DMS114 treated with DMSO at 0.1 percent for 48 hours (cell line): ENCODE data around the gene MARCHF3.
"Not testable (repeated sequence)": the region's sequence is repeated elsewhere in the genome, so short reads cannot be mapped to it uniquely, and the experiment has no call there.

Experiments used
- DNase-seq: peaks from one replicate; lab custom pipeline; 2025; ENCODE audit not compliant: unreplicated experiment; lab: John Stamatoyannopoulos, UW

MARCHF3 gene

DNA sequence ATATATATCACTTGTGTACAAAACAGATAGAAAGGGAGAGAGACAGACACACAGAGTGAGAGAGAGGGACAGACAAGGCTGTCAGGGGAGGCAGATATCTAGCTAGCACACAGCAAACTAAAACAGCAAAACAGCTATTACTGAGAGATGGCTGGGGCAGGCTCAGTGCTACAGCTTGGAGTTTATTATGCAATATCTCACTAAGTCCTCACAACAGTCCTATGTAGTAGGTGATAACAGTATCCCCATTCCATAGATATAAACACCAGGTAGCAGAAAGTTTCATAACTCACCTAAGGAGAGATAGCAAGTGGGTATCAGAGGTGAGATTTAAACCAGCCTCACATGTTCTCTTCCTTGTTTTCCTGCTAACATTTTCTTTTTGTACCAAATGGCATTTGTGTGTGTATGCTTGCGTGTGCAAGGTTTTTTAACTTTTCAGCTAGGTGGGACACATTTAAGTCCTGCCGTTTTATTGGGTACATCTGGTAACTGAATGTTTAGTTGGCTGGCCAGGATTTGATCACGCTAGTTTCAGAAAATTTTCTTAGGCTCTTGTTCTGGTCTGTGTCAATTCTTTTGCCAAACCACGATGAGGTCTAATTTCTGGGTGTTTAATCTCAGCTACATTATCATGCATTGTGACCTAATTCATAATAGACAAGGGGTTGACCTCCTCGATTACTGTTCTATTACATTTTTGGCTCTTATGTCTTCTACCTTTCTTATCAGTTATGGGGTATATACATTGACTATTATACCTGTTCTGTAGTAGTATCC, 148.3 kb downstream of the MARCHF3 start:
- no peak for DNase-seq

DNA sequence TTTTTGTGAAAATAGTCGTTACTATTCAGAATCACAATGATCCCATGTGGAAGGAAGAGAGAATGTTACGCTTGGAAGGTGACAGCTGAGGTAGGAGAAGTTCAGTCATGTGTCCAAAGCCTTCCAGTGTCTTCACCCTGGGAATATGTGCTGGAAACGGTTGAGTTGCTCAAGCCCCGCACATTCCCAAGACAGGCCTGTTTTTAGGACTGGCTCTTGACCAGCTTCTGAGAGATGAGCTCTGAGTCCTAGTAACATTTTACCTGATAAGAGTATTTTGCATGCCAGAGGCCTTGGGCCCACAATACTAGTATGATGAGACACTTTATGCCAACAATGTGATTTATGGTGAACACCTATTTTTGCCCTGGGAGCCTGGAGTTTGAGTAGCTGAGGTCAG, 151.7 kb downstream of the MARCHF3 start:
- DNase-seq: no peak

- DNase-seq: no peak
Measured at GRCh38 chr5:126878085-126878484, 152.3 kb downstream of the MARCHF3 start.

DNA sequence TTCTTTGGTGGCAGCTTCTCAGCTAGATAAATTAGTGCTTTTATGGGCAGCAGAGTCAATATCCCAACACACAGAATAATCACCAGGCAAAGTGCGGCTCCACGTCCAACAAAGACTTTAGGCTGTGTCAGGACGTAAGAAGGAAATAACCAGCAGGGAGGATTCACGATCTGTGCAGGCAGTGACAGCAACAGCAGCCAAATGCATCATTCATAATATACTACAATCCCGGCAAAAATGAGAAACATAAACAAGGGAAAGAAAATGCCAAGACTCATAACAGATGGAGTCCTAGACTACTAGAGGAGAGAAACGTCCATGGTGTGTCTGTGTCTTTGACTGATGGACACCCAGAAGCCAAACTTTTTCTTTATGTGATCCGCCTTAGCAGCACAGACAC, 152.8 kb downstream of the MARCHF3 start:
- DNase-seq: no peak

DNA sequence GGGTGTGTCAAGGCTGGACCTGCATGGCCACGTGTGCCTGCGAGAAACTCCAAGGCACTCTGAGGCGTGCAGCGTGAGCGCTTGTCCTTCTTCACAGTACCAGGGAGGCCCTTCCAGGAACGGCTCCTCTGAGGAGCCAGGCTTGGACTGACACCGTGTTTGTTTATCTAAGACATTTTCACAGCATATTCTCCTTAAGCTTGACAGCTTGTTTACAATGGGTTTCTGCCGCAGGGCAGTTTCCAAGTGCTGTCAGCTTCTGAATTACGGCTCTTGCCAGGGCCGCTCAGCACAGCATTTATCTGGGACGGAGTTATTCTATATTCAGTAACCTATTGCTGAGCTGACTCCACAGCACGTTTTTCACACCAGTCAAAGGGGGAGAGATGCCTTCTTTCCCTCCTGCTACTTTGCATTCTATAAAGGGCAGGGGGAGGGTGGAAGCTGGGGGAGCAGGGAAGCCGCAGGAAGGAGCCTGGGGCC, 155.0 kb downstream of the MARCHF3 start:
- no peak for DNase-seq

- no peak for DNase-seq
Measured at GRCh38 chr5:126872561-126873354, 157.6 kb downstream of the MARCHF3 start.

DNA sequence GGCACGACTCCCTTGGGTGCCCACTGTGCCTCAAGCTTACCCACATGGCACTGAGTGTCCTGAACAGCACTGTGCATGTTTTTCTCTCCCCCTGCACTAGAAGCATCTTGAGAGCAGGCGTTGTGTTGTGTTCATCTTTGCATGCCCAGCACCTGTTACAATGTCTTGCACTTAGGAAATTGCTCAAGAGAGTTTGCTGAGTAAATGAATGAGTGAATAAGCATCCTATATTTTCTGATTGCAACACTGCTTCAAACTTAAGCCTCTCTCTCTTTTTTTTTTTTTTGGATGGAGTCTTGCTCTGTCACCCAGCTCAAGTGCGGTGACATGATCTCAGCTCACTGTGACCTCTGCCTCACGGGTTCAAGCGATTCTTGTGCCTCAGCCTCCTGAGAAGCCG, 158.9 kb downstream of the MARCHF3 start:
- DNase-seq: no peak

GRCh38 chr5:126869005-126869451, 161.3 kb downstream of the MARCHF3 start:
- no peak for DNase-seq

DNA sequence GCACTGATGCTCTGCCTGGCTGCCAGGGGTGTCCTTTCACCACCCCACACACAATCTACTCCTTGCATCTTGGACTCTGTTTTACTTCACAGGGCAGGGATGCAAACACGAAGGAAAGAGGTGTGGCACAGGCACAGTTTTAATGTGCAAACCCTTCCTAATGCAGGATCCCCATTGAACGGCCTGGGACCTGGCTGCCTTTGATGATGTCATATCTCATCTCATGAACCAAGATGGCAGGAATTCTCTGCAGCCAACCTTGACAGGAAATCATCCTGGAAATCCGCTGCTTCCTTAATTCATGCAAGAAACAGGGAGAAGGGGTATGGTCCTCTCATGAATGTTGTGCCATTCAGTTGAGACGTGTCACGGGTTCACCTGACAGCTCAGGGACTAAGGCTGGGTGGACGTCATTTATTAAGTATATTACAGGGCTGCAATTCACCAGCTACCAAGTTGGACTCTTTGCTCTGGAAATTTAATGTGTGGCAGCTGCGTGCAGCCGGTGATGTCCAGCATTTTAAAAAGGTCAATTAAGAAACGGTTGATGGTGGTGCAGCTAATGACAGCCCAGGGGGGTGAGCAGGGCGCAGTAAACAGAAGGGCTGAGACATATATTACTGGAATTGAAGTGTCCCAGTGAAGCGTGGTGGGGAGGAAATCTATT, 161.9 kb downstream of the MARCHF3 start:
- DNase-seq: no peak

DNA sequence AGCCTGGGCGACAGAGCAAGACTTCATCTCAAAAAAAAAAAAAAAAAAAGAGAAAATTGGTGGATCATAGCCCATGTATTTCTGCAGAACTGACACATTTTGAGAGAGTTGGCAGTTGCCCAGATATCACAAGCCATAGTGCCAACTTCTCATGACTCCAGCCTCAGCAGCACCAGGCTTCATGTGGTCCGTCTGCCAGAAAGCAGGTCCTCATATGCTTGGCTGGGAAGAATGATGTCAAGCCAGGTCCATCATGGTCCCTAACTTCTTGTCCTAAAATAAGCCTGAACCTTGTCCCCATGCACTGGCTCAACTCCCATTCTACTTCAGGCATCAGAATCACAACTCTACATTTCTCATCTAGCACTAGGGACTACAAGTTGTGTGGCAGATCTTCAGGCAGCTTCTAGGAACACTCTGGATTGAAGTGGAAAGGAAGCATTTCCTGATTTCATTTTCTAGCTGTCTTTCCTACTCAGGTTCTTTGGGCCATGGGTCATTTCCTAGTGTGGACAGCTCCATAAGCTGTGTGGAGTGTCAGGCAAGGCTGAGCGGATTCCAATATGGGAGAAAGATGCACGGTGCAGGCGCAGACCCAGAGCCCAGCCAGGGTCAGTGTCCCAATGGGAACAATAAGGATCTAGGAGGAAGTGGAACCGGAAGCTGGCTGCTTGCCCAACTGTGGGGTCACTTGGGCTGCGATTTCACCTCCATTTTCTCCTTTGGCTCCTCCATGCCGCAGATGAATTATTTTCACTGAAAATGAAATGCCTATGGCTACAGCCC, 163.3 kb downstream of the MARCHF3 start:
- no peak for DNase-seq

DNA sequence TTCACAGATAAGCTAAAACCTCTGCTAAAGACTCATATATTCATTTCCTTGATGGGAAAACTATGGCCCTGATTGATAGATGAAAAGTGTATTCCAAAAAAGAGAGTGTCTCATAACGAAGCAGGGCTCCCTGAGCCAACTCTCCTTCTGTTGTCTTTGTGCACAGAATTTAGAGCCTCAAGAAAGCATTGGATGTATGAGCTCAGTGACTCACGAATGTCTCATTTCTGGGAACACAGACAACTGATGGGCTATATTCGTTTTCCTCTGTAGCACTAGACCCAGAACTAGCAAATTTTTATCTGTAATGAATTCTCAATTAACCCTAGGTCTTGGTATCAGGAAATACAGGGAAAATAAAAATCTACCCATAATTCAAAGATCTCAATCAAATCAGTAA, 165.1 kb downstream of the MARCHF3 start:
- no peak for DNase-seq

GRCh38 chr5:126864042-126864688, 166.2 kb downstream of the MARCHF3 start:
- DNase-seq: no peak

GRCh38 chr5:126863402-126863801, 167.0 kb downstream of the MARCHF3 start:
- no peak for DNase-seq

DNA sequence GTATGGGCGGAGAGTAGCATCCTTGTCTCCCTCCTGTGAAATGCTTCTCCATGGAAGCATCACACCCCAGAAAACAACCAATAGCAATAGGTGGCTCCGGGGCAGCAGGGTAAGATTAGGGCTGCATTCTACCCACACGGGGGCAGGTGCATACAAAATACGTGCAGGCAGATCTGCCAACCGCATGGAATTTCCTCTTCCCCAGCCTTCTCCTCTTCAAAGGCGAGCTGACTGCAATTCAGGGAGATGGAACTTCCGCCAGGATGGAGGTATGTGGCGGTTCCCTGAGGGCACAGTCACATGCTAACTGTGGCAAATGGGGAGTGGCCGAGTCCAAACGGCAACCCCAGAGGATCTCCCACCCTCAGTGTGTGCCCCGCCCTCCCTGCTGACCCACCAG, 171.9 kb downstream of the MARCHF3 start:
- no peak for DNase-seq

- no peak for DNase-seq
Measured at GRCh38 chr5:126857472-126858410, 172.6 kb downstream of the MARCHF3 start.

GRCh38 chr5:126855266-126855665, 175.1 kb downstream of the MARCHF3 start:
- no peak for DNase-seq

DNA sequence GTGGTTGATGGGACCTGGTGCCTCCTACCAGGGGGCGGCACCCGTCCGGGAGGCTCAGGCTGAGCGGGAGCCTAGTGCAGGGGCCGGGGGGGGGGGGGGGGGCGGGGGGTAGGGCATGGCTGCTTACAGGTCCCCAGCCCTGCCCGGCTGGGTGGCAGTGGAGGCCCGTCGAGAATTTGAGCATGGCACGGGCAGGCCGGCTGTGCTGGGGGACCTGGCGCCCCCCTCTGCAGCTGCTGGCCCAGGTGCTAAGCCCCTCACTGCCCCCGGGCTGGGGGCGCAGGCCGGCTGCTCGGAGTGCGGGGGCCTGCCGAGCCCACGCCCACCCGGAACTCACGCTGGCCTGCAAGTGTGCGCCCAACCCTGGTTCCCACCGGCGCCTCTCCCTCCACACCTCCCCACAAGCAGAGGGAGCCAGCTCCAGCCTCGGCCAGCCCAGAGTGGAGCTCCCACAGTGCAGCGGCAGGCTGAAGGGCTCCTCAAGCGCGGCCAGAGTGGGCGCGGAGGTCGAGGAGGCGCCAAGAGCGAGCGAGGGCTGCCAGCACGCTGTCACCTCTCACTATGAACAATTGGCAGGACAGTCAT, 175.7 kb downstream of the MARCHF3 start:
- no peak for DNase-seq

GRCh38 chr5:126853541-126854307, 176.6 kb downstream of the MARCHF3 start:
- not testable (repeated sequence) for DNase-seq
